Ectodermal cell (in vitro differentiated cells): ENCODE results near the gene CERKL.

Experiments used
- H3K27ac ChIP-seq: 2 replicates; pipeline ENCODE4 v1.7.0; 2013; ENCODE audit warnings: mild to moderate bottlenecking, low read depth, low read length; ENCODE audit not compliant: insufficient read depth, poor library complexity, severe bottlenecking
- H3K27me3 ChIP-seq: 2 replicates; pipeline ENCODE4 v1.7.0; 2013; ENCODE audit warnings: mild to moderate bottlenecking, low read length; ENCODE audit not compliant: insufficient read depth, control insufficient read depth, poor library complexity, severe bottlenecking
- H3K36me3 ChIP-seq: one replicate; pipeline ENCODE4 v1.7.0; 2013; ENCODE audit warnings: low read length; ENCODE audit not compliant: control insufficient read depth, insufficient read depth
- H3K4me1 ChIP-seq: one replicate; pipeline ENCODE4 v1.7.0; 2013; ENCODE audit warnings: low read length; ENCODE audit not compliant: control insufficient read depth, insufficient read depth
- H3K4me3 ChIP-seq: 2 replicates; pipeline ENCODE4 v1.7.0; 2013; ENCODE audit warnings: low read depth, low read length, control low read depth; ENCODE audit not compliant: insufficient read depth
- H3K9me3 ChIP-seq: 2 replicates; pipeline ENCODE4 v1.7.0; 2013; ENCODE audit warnings: mild to moderate bottlenecking, low read length, moderate library complexity; ENCODE audit not compliant: control insufficient read depth
- WGBS, 2 experiments: methylation state at CpG; one replicate each; pipeline ENCODE4 v1.1.7; 2013; ENCODE audit warnings: missing lambda C conversion rate in 2 of 2; 5-methylcytosine and 5-hydroxymethylcytosine counted together

The CERKL gene

GRCh38 chr2:181602017-181602416 is 54.9 kb downstream of the CERKL start:
- H3K4me1 ChIP-seq = no peaks in the 10 kb centered on the region

GRCh38 chr2:181596556-181596955 is 60.3 kb downstream of the CERKL start:
- H3K27me3 ChIP-seq = no peaks in the 10 kb centered on the region
- H3K27ac ChIP-seq = no peak overlapping the region
- no peaks in the 10 kb centered on the region for H3K36me3 ChIP-seq
- WGBS, 2 experiments = no CpG with 5 or more reads among the region's 1 CpG
- H3K9me3 ChIP-seq = no peaks in the 10 kb centered on the region
- H3K4me3 ChIP-seq = no peak overlapping the region
- H3K4me1 ChIP-seq = no peaks in the 10 kb centered on the region

More at GRCh38 chr2:181602017-181602416, 54.9 kb downstream of the CERKL start:
- Histone ChIP-seq H3K9me3 (no peaks in the 10 kb centered on the region), H3K36me3 (no peaks in the 10 kb centered on the region), H3K27ac (no peak overlapping the region), H3K27me3 (no peaks in the 10 kb centered on the region), H3K4me3 (no peak overlapping the region)
- WGBS, 2 experiments = 79 to 100% methylated on average over 1 of the region's 1 CpG

- Histone ChIP-seq H3K9me3 (no peaks in the 10 kb centered on the region), H3K27me3 (no peaks in the 10 kb centered on the region), H3K4me3 (no peak overlapping the region), H3K4me1 (no peaks in the 10 kb centered on the region), H3K36me3 (no peaks in the 10 kb centered on the region), H3K27ac (no peak overlapping the region)
- 53 to 69% methylated on average over 1 to 2 of the region's 2 CpGs for WGBS, 2 experiments
Observed at GRCh38 chr2:181594322-181594721, 62.6 kb downstream of the CERKL start.

GRCh38 chr2:181589779-181590178 is 67.1 kb downstream of the CERKL start:
- H3K9me3 ChIP-seq = no peaks in the 10 kb centered on the region
- H3K4me1 ChIP-seq = no peaks in the 10 kb centered on the region
- no peaks in the 10 kb centered on the region for H3K36me3 ChIP-seq
- no peaks in the 10 kb centered on the region for H3K27me3 ChIP-seq
- no peak overlapping the region for H3K27ac ChIP-seq
- no peak overlapping the region for H3K4me3 ChIP-seq
- 73 to 83% methylated on average over 1 to 2 of the region's 2 CpGs for WGBS, 2 experiments

GRCh38 chr2:181588546-181588945 is 68.4 kb downstream of the CERKL start:
- Histone ChIP-seq H3K9me3 (no peaks in the 10 kb centered on the region), H3K36me3 (no peaks in the 10 kb centered on the region), H3K27me3 (no peaks in the 10 kb centered on the region), H3K4me1 (no peaks in the 10 kb centered on the region), H3K4me3 (no peak overlapping the region), H3K27ac (no peak overlapping the region)
- WGBS, 2 experiments = 80 to 93% methylated on average over 2 to 3 of the region's 3 CpGs

- no peaks in the 10 kb centered on the region for H3K9me3 ChIP-seq
- no peak overlapping the region for H3K4me3 ChIP-seq
- no peaks in the 10 kb centered on the region for H3K4me1 ChIP-seq
- H3K36me3 ChIP-seq = no peaks in the 10 kb centered on the region
- 73 to 78% methylated on average over 4 of the region's 4 CpGs for WGBS, 2 experiments
- H3K27me3 ChIP-seq = no peaks in the 10 kb centered on the region
- H3K27ac ChIP-seq = no peak overlapping the region
Observed at GRCh38 chr2:181586569-181587081, 70.3 kb downstream of the CERKL start.

GRCh38 chr2:181585732-181586131 is 71.2 kb downstream of the CERKL start:
- H3K4me1 ChIP-seq = no peaks in the 10 kb centered on the region
- H3K27ac ChIP-seq = no peak overlapping the region
- H3K27me3 ChIP-seq = no peaks in the 10 kb centered on the region
- H3K4me3 ChIP-seq = no peak overlapping the region
- H3K9me3 ChIP-seq = no peaks in the 10 kb centered on the region
- no peaks in the 10 kb centered on the region for H3K36me3 ChIP-seq
- 81% methylated on average over 3 of the region's 3 CpGs for WGBS, 2 experiments

- 61 to 76% methylated on average over 2 of the region's 2 CpGs for WGBS, 2 experiments
- Histone ChIP-seq H3K27me3 (no peaks in the 10 kb centered on the region), H3K27ac (no peak overlapping the region), H3K36me3 (no peaks in the 10 kb centered on the region), H3K9me3 (no peaks in the 10 kb centered on the region), H3K4me3 (no peak overlapping the region), H3K4me1 (no peaks in the 10 kb centered on the region)
Observed at GRCh38 chr2:181581534-181581933, 75.4 kb downstream of the CERKL start.

GRCh38 chr2:181578829-181579228 is 78.1 kb downstream of the CERKL start:
- Histone ChIP-seq H3K9me3 (no peaks in the 10 kb centered on the region), H3K27me3 (no peaks in the 10 kb centered on the region), H3K27ac (no peak overlapping the region), H3K36me3 (no peaks in the 10 kb centered on the region), H3K4me3 (no peak overlapping the region), H3K4me1 (no peaks in the 10 kb centered on the region)
- WGBS, 2 experiments = 75 to 82% methylated on average over 2 of the region's 3 CpGs

GRCh38 chr2:181576431-181576830 is 80.5 kb downstream of the CERKL start:
- no peak overlapping the region for H3K4me3 ChIP-seq
- H3K27me3 ChIP-seq = no peaks in the 10 kb centered on the region
- H3K4me1 ChIP-seq = no peaks in the 10 kb centered on the region
- no peaks in the 10 kb centered on the region for H3K36me3 ChIP-seq
- WGBS, 2 experiments = 91 to 95% methylated on average over 5 of the region's 5 CpGs
- no peak overlapping the region for H3K27ac ChIP-seq
- no peaks in the 10 kb centered on the region for H3K9me3 ChIP-seq

GRCh38 chr2:181575650-181576025 is 81.3 kb downstream of the CERKL start:
- no peaks in the 10 kb centered on the region for H3K4me1 ChIP-seq
- H3K36me3 ChIP-seq = no peaks in the 10 kb centered on the region
- no peaks in the 10 kb centered on the region for H3K9me3 ChIP-seq
- WGBS, 2 experiments = 82 to 84% methylated on average over 1 of the region's 2 CpGs
- no peaks in the 10 kb centered on the region for H3K27me3 ChIP-seq
- H3K27ac ChIP-seq = no peak overlapping the region
- no peak overlapping the region for H3K4me3 ChIP-seq
